Endodermal cell (in vitro differentiated cells): ENCODE measurements around the gene IL13RA1. TPM values are rescaled to one million over a fixed set of nuclear protein-coding genes. Genes with fewer than 3 reads are reported as not detected.

Experiments used
- DNase-seq: peaks from one replicate; pipeline ENCODE4 v3.0.0-alpha.2; 2017
- H3K27ac ChIP-seq: 2 replicates; pipeline ENCODE4 v1.5.1; 2013; ENCODE audit warnings: mild to moderate bottlenecking, low read depth, low read length, moderate library complexity
- H3K27me3 ChIP-seq: 2 replicates; pipeline ENCODE4 v1.6.1; 2013; ENCODE audit warnings: mild to moderate bottlenecking, low read length, moderate library complexity; ENCODE audit not compliant: insufficient read depth, control insufficient read depth, poor library complexity, severe bottlenecking
- H3K36me3 ChIP-seq: 2 replicates; pipeline ENCODE4 v1.7.0; 2013; ENCODE audit warnings: mild to moderate bottlenecking, low read length, moderate library complexity; ENCODE audit not compliant: control insufficient read depth, insufficient read depth
- H3K4me1 ChIP-seq: one replicate; pipeline ENCODE4 v1.7.0; 2013; ENCODE audit warnings: low read length; ENCODE audit not compliant: control insufficient read depth, insufficient read depth
- H3K4me3 ChIP-seq: 2 replicates; pipeline ENCODE4 v1.5.1; 2013; ENCODE audit warnings: mild to moderate bottlenecking, low read length, moderate library complexity
- H3K9ac ChIP-seq: 2 replicates; pipeline ENCODE4 v1.6.1; 2013; ENCODE audit warnings: mild to moderate bottlenecking, low read length, moderate library complexity; ENCODE audit not compliant: poor library complexity, severe bottlenecking; ENCODE audit errors: extremely low read depth
- H3K9me3 ChIP-seq: 2 replicates; pipeline ENCODE4 v1.6.1; 2013; ENCODE audit warnings: mild to moderate bottlenecking, low read length, moderate library complexity; ENCODE audit not compliant: control insufficient read depth
- H3K27ac Mint-ChIP-seq: 2 replicates; pipeline ENCODE4 v1.8.0; 2020; ENCODE audit warnings: mixed read lengths
- H3K27me3 Mint-ChIP-seq: 2 replicates; pipeline ENCODE4 v1.8.0; 2021; ENCODE audit warnings: mild to moderate bottlenecking, mixed read lengths; ENCODE audit not compliant: insufficient read depth
- H3K36me3 Mint-ChIP-seq: 2 replicates; pipeline ENCODE4 v1.8.0; 2020; ENCODE audit warnings: low read depth, mixed read lengths
- H3K4me1 Mint-ChIP-seq: 2 replicates; pipeline ENCODE4 v1.8.0; 2020; ENCODE audit warnings: mixed read lengths
- H3K4me3 Mint-ChIP-seq: 2 replicates; pipeline ENCODE4 v1.8.0; 2020; ENCODE audit warnings: mild to moderate bottlenecking, moderate library complexity, mixed read lengths
- H3K9me3 Mint-ChIP-seq: 2 replicates; pipeline ENCODE4 v1.8.0; 2020; ENCODE audit warnings: mild to moderate bottlenecking, mixed read lengths
- CTCF ChIP-seq: fragments of 200-600 bp; sonication (generic); conservative IDR thresholded peaks from 2 replicates; pipeline ENCODE4 v1.5.0; 2021; ENCODE audit warnings: antibody characterized with exemption, mild to moderate bottlenecking
- WGBS, 2 experiments: methylation state at CpG; one replicate each; pipeline versions ENCODE4 v1.1.5 to v1.1.7; 2013; ENCODE audit warnings: missing lambda C conversion rate in 2 of 2, mixed read lengths in 1 of 2; ENCODE audit not compliant: insufficient coverage in 1 of 2, insufficient read length in 1 of 2; 5-methylcytosine and 5-hydroxymethylcytosine counted together
- total RNA-seq, 2 donors: library from RNA; stranded (reverse); fragmentation: NEBNext Ultra II Directional in 1 of 2; extraction: Animal tissue kit (Norgen Biotek cat#: 25700) in 1 of 2; gene quantifications; 2 replicates in 1 of 2; 3 replicates in 1 of 2; pipeline ENCODE4 v1.2.1, GENCODE V29; 2021

IL13RA1 gene
- total RNA-seq, 2 donors from 2014 or later: 27.8 to 32.9 TPM

- no peaks in the 10 kb centered on the region for H3K36me3 Mint-ChIP-seq
- no peak for TF ChIP-seq CTCF
- Histone ChIP-seq H3K4me1 (no peaks in the 10 kb centered on the region), H3K27me3 (no peaks in the 10 kb centered on the region), H3K9me3 (no peaks in the 10 kb centered on the region), H3K9ac (no peak overlapping the region), H3K4me3 (no peak overlapping the region), H3K27ac (no peak overlapping the region), H3K36me3 (no peaks in the 10 kb centered on the region)
- DNase-seq: no peak
- H3K4me3 Mint-ChIP-seq: no peak overlapping the region
- H3K27me3 Mint-ChIP-seq: peaks cover 2% of the 10 kb centered on the region
- no peak overlapping the region for H3K27ac Mint-ChIP-seq
- 88 to 90% methylated on average over 1 to 13 of the region's 13 CpGs for whole genome bisulfite sequencing, 2 experiments
- H3K4me1 Mint-ChIP-seq: no peaks in the 10 kb centered on the region
- peaks cover 47% of the 10 kb centered on the region for H3K9me3 Mint-ChIP-seq
Observed at GRCh38 chrX:118717678-118718391, 9.6 kb upstream of the IL13RA1 start.

DNA sequence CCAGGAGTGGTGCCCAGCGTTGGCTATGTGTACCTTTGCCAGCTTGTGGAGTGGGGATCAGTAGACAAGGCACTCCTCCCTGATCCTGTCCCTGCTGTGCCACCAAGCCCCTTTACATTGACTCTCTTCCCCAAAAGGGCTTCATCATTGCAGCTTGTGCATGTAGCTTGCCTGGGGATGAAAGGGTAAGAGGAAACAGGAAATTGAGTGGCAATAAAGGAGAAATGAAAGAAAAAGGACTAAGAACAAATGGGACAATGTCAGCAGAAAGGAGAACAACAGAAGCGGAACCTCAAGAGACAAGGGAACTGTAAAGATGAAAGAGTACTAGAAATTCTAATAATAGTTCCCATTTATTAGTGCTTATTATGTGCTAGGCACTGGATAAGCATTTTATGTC is 8.7 kb upstream of the IL13RA1 start:
- no peak overlapping the region for H3K9ac ChIP-seq
- H3K36me3 ChIP-seq: no peaks in the 10 kb centered on the region
- Mint-ChIP-seq H3K27ac (no peak overlapping the region), H3K9me3 (peaks cover 53% of the 10 kb centered on the region), H3K4me1 (no peaks in the 10 kb centered on the region), H3K36me3 (no peaks in the 10 kb centered on the region), H3K27me3 (peaks cover 2% of the 10 kb centered on the region), H3K4me3 (no peak overlapping the region)
- DNase-seq: no peak
- TF ChIP-seq CTCF: no peak
- no peaks in the 10 kb centered on the region for H3K27me3 ChIP-seq
- WGBS, 2 experiments: 88 to 100% methylated on average over 2 of the region's 2 CpGs
- H3K9me3 ChIP-seq: no peaks in the 10 kb centered on the region
- H3K4me1 ChIP-seq: no peaks in the 10 kb centered on the region
- no peak overlapping the region for H3K4me3 ChIP-seq
- H3K27ac ChIP-seq: no peak overlapping the region

DNA sequence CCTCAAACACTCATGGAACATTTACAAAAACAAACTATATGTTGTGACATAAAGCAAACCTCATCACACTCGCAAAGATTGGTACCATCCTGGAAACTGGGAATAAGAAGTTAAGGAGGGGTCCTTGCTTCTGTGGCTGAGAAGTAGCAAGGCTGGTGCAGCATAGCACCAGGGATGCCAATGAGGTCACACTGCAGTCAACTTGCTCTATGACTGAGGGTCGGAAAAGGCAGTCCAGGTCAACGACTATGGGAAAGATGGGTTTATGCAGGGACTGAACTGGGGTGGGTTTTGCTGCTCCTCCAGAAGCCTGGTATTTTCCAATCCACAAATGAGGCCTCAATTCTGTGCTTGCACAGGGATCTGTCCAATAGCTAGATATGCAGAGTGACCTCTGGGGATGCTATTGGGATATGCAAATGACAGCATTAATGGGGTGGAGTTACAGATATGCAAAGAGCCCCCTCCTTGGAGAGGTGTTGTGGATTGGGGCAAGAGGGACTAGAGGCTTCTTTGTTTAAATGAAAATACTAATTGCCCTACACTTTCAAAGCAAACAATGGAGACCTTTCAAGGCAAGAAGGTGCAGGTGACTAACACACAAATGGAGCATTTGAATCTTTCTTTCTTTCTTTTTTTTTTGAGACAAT is 7.2 kb upstream of the IL13RA1 start:
- H3K9me3 ChIP-seq: no peaks in the 10 kb centered on the region
- Mint-ChIP-seq H3K27me3 (peaks cover 2% of the 10 kb centered on the region), H3K27ac (no peak overlapping the region), H3K4me1 (peaks cover 5% of the 10 kb centered on the region), H3K4me3 (no peak overlapping the region), H3K9me3 (peaks cover 57% of the 10 kb centered on the region), H3K36me3 (no peaks in the 10 kb centered on the region)
- no peak overlapping the region for H3K4me3 ChIP-seq
- TF ChIP-seq CTCF: no peak
- no peaks in the 10 kb centered on the region for H3K36me3 ChIP-seq
- no peak for DNase-seq
- H3K27ac ChIP-seq: no peak overlapping the region
- no peak overlapping the region for H3K9ac ChIP-seq
- WGBS, 2 experiments: 86% methylated on average over 3 of the region's 3 CpGs; no CpG with 5 or more reads in 1 of the 2 experiments
- H3K27me3 ChIP-seq: no peaks in the 10 kb centered on the region
- no peaks in the 10 kb centered on the region for H3K4me1 ChIP-seq
